Spleen (tissue), 7 donors: ENCODE results near the gene ZCCHC8.
"Not testable (repeated sequence)": the region's sequence is repeated elsewhere in the genome, so short reads cannot be mapped to it uniquely, and the experiment has no call there.

Source experiments
- POLR2A ChIP-seq, 3 donors: fragments of 450-650 bp; IDR thresholded peaks; one replicate each; pipeline ENCODE4 v1.5.1; 2017; ENCODE audit warnings: antibody characterized with exemption in 3 of 3, mild to moderate bottlenecking in 1 of 3
- POLR2AphosphoS5 ChIP-seq, 3 donors: sonication (generic); formaldehyde crosslinking; IDR thresholded peaks; one replicate each; pipeline ENCODE4 v1.5.1; 2017; ENCODE audit warnings: antibody characterized with exemption in 3 of 3
- TF ChIP-seq, protein P1 (sequence below), 11 experiments: fragments of 200-600 bp in 7 of 11; fragments of 450-650 bp in 4 of 11; sonication (generic) in 4 of 11; IDR thresholded peaks in 8 of 11; conservative IDR thresholded peaks in 3 of 11; 1 replicate in 7 of 11; 2 replicates in 4 of 11; pipeline versions ENCODE4 v1.4.0 to v1.8.0; 2016 to 2021; ENCODE audit warnings: antibody characterized with exemption in 11 of 11, inconsistent platforms in 4 of 11, mild to moderate bottlenecking in 1 of 11
- donor health status: DM: no; HTN: no; CAD: no; lungs with moderate emphysema.
- donor health status: DM: no; HTN: no; CAD: no.
- donor health status: DM: no; HTN: no; CAD: no.

DNA sequence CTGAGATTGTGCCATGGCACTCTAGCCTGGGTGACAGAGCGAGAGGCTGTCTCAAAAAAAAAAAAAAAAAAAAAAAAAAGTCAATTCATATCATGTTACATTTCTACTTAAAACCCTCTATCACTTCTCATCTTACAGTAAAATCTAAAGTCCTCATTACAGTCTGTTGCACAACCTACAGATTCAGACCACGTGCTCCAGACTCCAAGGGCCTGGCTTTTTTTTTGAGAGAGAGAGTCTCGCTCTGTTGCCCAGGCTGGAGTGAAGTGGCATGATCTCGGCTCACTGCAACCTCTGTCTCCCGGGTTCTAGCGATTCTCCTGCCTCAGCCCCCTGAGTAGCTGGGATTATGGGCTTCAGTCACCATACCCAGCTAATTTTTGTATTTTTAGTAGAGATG lies 14.4 kb downstream of the ZCCHC8 start:
- TF ChIP-seq, protein P1, sequence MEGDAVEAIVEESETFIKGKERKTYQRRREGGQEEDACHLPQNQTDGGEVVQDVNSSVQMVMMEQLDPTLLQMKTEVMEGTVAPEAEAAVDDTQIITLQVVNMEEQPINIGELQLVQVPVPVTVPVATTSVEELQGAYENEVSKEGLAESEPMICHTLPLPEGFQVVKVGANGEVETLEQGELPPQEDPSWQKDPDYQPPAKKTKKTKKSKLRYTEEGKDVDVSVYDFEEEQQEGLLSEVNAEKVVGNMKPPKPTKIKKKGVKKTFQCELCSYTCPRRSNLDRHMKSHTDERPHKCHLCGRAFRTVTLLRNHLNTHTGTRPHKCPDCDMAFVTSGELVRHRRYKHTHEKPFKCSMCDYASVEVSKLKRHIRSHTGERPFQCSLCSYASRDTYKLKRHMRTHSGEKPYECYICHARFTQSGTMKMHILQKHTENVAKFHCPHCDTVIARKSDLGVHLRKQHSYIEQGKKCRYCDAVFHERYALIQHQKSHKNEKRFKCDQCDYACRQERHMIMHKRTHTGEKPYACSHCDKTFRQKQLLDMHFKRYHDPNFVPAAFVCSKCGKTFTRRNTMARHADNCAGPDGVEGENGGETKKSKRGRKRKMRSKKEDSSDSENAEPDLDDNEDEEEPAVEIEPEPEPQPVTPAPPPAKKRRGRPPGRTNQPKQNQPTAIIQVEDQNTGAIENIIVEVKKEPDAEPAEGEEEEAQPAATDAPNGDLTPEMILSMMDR (IDR thresholded peaks at IDR 0.05 in 8 of 11, conservative IDR thresholded peaks at IDR 0.05 in 3 of 11), result not testable (repeated sequence)
- TF ChIP-seq POLR2A, POLR2AphosphoS5 (IDR thresholded peaks at IDR 0.05): not testable (repeated sequence)
